Activated CD4-positive, alpha-beta T cell treated with anti-CD3 and anti-CD28 coated beads, Interleukin-10, Interleukin-2, amounts not matched to agents 100 ng/mL and 50 ng/mL, durations not matched to agents 16 hours and 8 hours (primary cell): Measurements from ENCODE around the gene TIE1.
A peak's percentile ranks its signal among the peaks of the same experiment; 100 is the strongest.

ENCODE experiments used
- DNase-seq: peaks from one replicate; pipeline ENCODE4 v3.0.0-alpha.2; 2020

Gene TIE1

GRCh38 chr1:43313771-43314170 lies 13.0 kb downstream of the TIE1 start:
- DNase-seq: no peak

DNA sequence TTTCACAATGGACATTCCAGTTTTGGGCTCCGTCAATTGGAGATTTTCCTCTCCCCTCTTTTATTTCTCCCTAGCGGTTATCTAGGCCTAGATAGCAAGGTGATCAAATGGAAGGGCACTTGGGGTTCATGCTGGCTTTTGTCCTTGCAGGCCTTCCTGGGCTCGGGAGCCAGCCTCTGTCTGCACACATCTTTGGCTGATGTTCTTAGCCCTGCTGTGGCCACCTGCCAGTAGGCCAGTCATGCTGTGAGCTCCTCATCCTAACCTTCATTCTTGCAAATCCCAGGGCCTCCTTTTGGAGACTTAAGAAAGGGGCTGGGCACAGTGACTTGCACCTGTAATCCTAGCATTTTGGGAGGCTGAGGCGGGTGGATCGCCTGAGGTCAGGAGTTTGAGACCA lies 13.5 kb downstream of the TIE1 start:
- no peak for DNase-seq

DNA sequence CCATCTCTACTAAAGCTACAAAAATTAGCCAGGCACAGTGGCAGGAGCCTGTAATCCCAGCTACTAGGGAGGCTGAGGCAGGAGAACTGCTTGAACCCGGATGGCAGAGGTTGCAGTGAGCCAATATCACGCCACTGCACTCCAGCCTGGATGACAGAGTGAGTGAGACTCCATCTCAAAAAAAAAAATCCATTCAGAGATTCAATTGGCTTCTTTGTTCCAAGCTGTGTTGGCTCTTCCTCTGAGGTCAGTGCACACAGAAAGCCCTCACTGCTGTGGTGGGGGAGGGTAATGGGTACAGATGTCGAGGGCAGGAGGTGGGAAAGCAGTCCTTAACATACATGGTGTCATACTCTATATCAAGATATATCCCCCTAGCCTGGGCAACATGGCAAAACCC lies 14.7 kb downstream of the TIE1 start:
- DNase-seq: no peak

GRCh38 chr1:43315963-43316737 lies 15.4 kb downstream of the TIE1 start:
- no peak for DNase-seq

- DNase-seq: no peak
Observed at GRCh38 chr1:43316738-43317520, 16.1 kb downstream of the TIE1 start.

GRCh38 chr1:43317817-43318471 lies 17.2 kb downstream of the TIE1 start:
- DNase-seq: no peak

GRCh38 chr1:43318831-43319230 lies 18.0 kb downstream of the TIE1 start:
- no peak for DNase-seq

DNA sequence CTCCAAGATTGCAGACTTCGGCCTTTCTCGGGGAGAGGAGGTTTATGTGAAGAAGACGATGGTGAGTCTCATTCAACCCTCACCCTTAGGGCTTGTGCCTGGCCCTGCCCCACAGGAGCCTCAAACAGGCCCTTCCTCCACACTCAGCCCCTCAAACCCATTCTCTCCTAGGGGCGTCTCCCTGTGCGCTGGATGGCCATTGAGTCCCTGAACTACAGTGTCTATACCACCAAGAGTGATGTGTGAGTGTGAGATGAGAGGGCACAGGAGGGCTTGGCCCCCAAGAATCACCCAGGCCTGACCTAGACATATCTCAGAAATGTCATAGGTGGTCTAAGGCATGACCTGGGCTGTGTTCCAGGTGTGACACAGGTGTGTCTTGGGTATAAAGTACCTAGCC lies 18.5 kb downstream of the TIE1 start:
- DNase-seq: no peak

DNA sequence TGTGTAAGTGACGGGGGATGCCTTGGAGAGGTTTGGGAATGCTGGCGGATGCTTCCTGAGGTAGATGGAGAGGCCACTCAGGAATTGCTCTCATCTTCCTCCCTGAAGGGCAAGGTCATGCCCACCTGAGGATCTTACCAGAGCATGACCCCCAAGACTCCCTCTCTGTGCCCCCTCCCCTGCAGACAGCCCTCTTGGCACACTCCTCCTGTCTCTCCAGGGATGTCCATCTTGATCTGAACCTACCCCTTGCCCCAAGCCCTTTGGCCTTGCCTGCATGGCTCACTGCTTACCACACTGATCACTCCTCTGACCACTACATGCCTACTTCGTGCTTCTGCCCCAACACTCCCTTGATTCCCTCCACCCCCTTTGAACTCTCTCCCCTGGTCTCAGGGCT lies 19.0 kb downstream of the TIE1 start:
- no peak for DNase-seq

- DNase-seq: no peak
Observed at GRCh38 chr1:43321331-43321891, 20.6 kb downstream of the TIE1 start.

DNA sequence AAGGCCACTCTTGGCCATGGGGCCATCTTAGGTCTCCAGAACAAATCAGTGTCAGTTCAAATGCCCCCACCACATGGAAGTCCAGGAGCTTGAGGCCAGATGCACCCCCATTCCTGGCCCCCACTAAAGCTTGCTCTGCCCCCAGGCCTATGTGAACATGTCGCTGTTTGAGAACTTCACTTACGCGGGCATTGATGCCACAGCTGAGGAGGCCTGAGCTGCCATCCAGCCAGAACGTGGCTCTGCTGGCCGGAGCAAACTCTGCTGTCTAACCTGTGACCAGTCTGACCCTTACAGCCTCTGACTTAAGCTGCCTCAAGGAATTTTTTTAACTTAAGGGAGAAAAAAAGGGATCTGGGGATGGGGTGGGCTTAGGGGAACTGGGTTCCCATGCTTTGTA lies 21.7 kb downstream of the TIE1 start:
- DNase-seq: no peak

DNA sequence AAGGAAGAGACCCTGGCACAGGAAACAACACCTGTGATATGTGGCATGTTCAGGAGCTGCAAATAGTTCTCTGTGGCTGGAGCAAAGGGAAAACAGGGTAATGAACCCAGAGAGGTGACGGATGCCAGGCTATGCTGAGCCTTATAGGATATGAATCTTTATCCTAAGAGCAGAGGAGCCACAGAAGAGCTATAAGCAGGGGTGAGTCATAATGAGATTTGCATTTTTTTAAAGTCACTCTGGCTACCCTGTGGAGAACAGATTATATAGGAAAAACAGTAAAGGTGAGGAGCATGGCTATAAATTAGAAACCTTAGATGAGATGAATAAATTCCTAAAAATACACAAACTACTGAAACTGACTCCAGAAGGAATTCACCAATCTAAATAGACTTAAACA lies 24.0 kb downstream of the TIE1 start:
- DNase-seq: no peak

DNA sequence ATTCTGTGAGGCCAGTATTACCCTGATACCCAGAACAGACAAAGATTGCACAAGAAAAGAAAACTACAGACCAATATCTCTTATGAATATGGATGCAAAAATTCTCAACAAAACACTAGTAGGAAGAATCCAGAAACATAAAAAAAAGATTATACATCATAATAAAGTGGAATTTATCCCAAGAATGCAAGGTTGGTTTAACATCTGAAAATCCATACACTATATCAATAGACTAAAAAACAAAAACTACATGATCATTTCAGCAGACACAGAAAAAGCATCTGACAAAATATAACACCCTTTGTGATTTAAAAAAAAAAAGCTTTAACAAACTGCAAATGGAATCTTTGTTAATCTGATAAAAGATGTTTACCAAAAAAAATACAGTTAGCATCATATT lies 24.6 kb downstream of the TIE1 start:
- DNase-seq: no peak

GRCh38 chr1:43327549-43328292 lies 26.9 kb downstream of the TIE1 start:
- no peak for DNase-seq

- DNase-seq: peak; percentile 51
Observed at GRCh38 chr1:43329995-43330751, 29.4 kb downstream of the TIE1 start.

- DNase-seq: no peak
Observed at GRCh38 chr1:43331688-43332087, 30.9 kb downstream of the TIE1 start.

GRCh38 chr1:43334453-43335205 lies 33.8 kb downstream of the TIE1 start:
- no peak for DNase-seq

DNA sequence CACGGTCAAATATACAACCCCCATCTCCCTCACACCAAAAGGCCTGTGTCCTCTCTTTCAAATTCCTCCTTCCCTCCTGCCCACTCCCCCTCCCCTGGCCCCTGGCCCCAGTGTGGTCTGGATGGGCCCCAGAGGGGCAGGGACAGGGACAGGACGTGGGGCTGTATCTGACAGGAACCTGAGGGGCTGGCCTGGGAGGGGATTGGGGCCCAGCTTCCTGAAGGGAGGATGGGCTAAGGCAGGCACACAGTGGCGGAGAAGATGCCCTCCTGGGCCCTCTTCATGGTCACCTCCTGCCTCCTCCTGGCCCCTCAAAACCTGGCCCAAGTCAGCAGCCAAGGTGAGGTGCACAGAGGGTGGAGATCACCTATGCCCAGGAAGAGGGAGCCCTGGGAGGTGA lies 36.8 kb downstream of the TIE1 start, which contains the start of gene MPL:
TSS of gene MPL (plus strand) at position 231 of the 400 bp plus-strand sequence. CDS start at position 262, 31 bp downstream.
- no peak for DNase-seq

DNA sequence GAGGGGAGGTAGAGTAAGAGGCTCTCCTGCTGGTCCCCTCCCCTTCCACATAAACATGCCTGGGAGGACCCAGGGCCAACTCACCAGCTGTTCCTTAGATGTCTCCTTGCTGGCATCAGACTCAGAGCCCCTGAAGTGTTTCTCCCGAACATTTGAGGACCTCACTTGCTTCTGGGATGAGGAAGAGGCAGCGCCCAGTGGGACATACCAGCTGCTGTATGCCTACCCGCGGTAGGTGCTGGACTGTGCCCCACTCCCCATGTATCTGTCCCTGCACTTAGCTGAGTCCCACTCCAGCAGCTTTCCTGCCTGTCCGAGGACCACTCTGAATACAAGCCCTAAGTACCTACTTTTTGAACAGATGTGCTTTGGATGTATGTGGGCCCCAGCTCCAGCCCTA lies 37.2 kb downstream of the TIE1 start:
- no peak for DNase-seq

DNA sequence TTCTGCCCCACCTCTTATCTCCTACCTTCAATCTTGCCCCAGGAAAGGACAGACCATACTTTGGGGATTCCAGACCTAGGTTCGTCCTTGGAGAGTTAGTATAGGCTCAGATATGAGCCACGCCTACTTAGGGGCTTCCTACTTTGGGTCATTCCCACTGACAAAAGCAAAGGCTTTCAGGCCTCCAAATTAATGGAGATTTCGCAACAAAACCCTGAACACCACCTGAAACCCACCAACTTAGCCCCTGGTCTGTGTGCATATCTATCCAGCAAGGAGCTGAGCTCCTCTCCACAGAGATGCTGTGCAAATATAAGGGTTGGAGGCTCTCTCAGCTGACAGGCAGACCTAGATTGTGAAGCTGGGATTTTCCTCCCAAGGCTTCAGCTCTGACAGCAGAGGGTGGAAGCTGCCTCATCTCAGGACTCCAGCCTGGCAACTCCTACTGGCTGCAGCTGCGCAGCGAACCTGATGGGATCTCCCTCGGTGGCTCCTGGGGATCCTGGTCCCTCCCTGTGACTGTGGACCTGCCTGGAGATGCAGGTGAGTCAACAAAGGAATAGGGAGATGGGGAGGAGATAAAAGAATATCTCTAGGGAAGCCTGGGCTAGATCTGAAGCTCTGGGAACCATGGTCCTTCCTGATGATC lies 38.9 kb downstream of the TIE1 start:
- DNase-seq: no peak

- DNase-seq: no peak
Observed at GRCh38 chr1:43340559-43340958, 39.8 kb downstream of the TIE1 start.
